H1 (cell line): ENCODE results near the gene RPGRIP1. TPM values are rescaled to one million over a fixed set of nuclear protein-coding genes. Genes with fewer than 3 reads are reported as not detected.

Experiments
- CTCF ChIA-PET: fragments of 300-600 bp; sonication (Branson Sonifier 250); formaldehyde crosslinking; loops from one replicate; lab custom pipeline; 2021; ENCODE audit not compliant: partially characterized antibody; lab: Charles Lee
- POLR2A ChIA-PET: fragments of 300-600 bp; sonication (Branson Sonifier 250); formaldehyde crosslinking; loops from one replicate; lab custom pipeline; 2021; ENCODE audit warnings: inconsistent platforms; ENCODE audit not compliant: partially characterized antibody; lab: Charles Lee
- DNase-seq, 2 experiments: peaks; one replicate each; pipeline versions ENCODE4 v3.0.0 to v3.0.0-alpha.2; 2010 to 2022; ENCODE audit warnings: low spot score in 2 of 2, low read depth in 1 of 2, mixed read lengths in 1 of 2
- FAIRE-seq: peaks from 2 replicates; lab custom pipeline; 2011; peaks lifted over from hg19 to GRCh38; lab: Jason Lieb, UNC
- H2AFZ ChIP-seq: 2 replicates; pipeline ENCODE4 v1.8.1; 2012; ENCODE audit warnings: low read length, inconsistent platforms
- H2AK5ac ChIP-seq: 2 replicates; pipeline ENCODE4 v1.6.1; 2013; ENCODE audit warnings: low read depth, low read length
- H2BK120ac ChIP-seq: replicated peaks from 2 replicates; pipeline ENCODE3; 2013; ENCODE audit warnings: low read depth, low read length, inconsistent platforms
- H2BK12ac ChIP-seq: 2 replicates; pipeline ENCODE4 v1.6.1; 2013; ENCODE audit warnings: low read depth, low read length
- H2BK15ac ChIP-seq: 2 replicates; pipeline ENCODE4 v1.6.1; 2013; ENCODE audit warnings: low read length
- H2BK20ac ChIP-seq: 2 replicates; pipeline ENCODE4 v1.6.1; 2013; ENCODE audit warnings: low read length
- H2BK5ac ChIP-seq: 2 replicates; pipeline ENCODE4 v1.6.1; 2013; ENCODE audit warnings: low read depth, low read length
- H3K14ac ChIP-seq: 2 replicates; pipeline ENCODE4 v1.6.1; 2013; ENCODE audit warnings: inconsistent platforms; ENCODE audit not compliant: insufficient read length
- H3K18ac ChIP-seq: 2 replicates; pipeline ENCODE4 v1.6.1; 2013; ENCODE audit warnings: low read length; ENCODE audit errors: extremely low read depth
- H3K23ac ChIP-seq: 2 replicates; pipeline ENCODE4 v1.6.1; 2013; ENCODE audit warnings: inconsistent platforms; ENCODE audit not compliant: insufficient read length
- H3K23me2 ChIP-seq: 2 replicates; pipeline ENCODE4 v1.6.1; 2013; ENCODE audit warnings: low read depth, low read length
- H3K27ac ChIP-seq: 2 replicates; pipeline ENCODE4 v1.6.1; 2011; ENCODE audit warnings: low read depth, low read length, inconsistent platforms
- H3K27me3 ChIP-seq, 4 experiments: replicated peaks in 1 of 4; 1 replicate in 1 of 4; 2 replicates in 3 of 4; pipeline versions ENCODE4 v1.6.1 to v1.8.1; 2011 to 2013; ENCODE audit warnings: low read length in 3 of 4, mild to moderate bottlenecking in 3 of 4, inconsistent platforms in 2 of 4, mixed read lengths in 2 of 4, moderate library complexity in 1 of 4; ENCODE audit not compliant: control insufficient read depth in 3 of 4, insufficient read depth in 3 of 4; ENCODE audit errors: extremely low read depth in 1 of 4
- H3K36me3 ChIP-seq, 4 experiments: 2 replicates each; pipeline versions ENCODE4 v1.6.1 to v1.8.1; 2011 to 2013; ENCODE audit warnings: mild to moderate bottlenecking in 4 of 4, low read length in 3 of 4, moderate library complexity in 2 of 4, control low read depth in 1 of 4, inconsistent platforms in 1 of 4; ENCODE audit not compliant: insufficient read depth in 4 of 4, control insufficient read depth in 2 of 4
- H3K4ac ChIP-seq: replicated peaks from 2 replicates; pipeline ENCODE3; 2013; ENCODE audit warnings: low read length, low read depth, mixed read lengths, inconsistent platforms; ENCODE audit not compliant: insufficient read length
- H3K4me1 ChIP-seq, 4 experiments: replicated peaks in 1 of 4; 1 replicate in 1 of 4; 2 replicates in 3 of 4; pipeline versions ENCODE4 v1.6.1 to v1.8.1; 2011 to 2013; ENCODE audit warnings: low read length in 3 of 4, inconsistent platforms in 2 of 4, mixed read lengths in 1 of 4; ENCODE audit not compliant: insufficient read depth in 4 of 4, control insufficient read depth in 3 of 4
- H3K4me2 ChIP-seq, 2 experiments: 2 replicates each; pipeline versions ENCODE4 v1.6.1 to v1.8.1; 2011 to 2013; ENCODE audit warnings: low read depth in 2 of 2, low read length in 2 of 2, control low read depth in 1 of 2, inconsistent platforms in 1 of 2, mild to moderate bottlenecking in 1 of 2; ENCODE audit not compliant: insufficient read depth in 1 of 2
- H3K4me3 ChIP-seq, 4 experiments: fragments of 200-600, 300-600 bp in 1 of 4; sonication (generic), shearing (Covaris generic), sonication (Bioruptor Twin) in 1 of 4; 2 replicates each; pipeline versions ENCODE4 v1.5.1 to v1.8.1; 2011 to 2016; ENCODE audit warnings: low read length in 4 of 4, low read depth in 3 of 4, control low read depth in 2 of 4, inconsistent platforms in 2 of 4, mild to moderate bottlenecking in 2 of 4, mixed read lengths in 1 of 4, moderate library complexity in 1 of 4; ENCODE audit not compliant: insufficient read depth in 2 of 4; ENCODE audit errors: extremely low read depth in 1 of 4
- H3K56ac ChIP-seq: replicated peaks from 2 replicates; pipeline ENCODE3; 2013; ENCODE audit warnings: low read depth, mild to moderate bottlenecking, mixed read lengths, low read length, inconsistent platforms; ENCODE audit not compliant: insufficient read length
- H3K79me1 ChIP-seq: 2 replicates; pipeline ENCODE4 v1.6.1; 2013; ENCODE audit warnings: low read depth, low read length, control low read depth
- H3K79me2 ChIP-seq, 2 experiments: 2 replicates each; pipeline versions ENCODE4 v1.6.1 to v1.8.1; 2012 to 2013; ENCODE audit warnings: low read length in 2 of 2, mild to moderate bottlenecking in 2 of 2, inconsistent platforms in 1 of 2; ENCODE audit not compliant: insufficient read depth in 2 of 2, control insufficient read depth in 1 of 2
- H3K9ac ChIP-seq, 4 experiments: replicated peaks in 1 of 4; 1 replicate in 1 of 4; 2 replicates in 3 of 4; pipeline versions ENCODE4 v1.6.1 to v1.8.1; 2011 to 2013; ENCODE audit warnings: low read depth in 3 of 4, low read length in 3 of 4, control low read depth in 2 of 4, mild to moderate bottlenecking in 2 of 4, moderate library complexity in 2 of 4, inconsistent platforms in 1 of 4; ENCODE audit errors: extremely low read depth in 1 of 4
- H3K9me3 ChIP-seq, 2 experiments: 2 replicates each; pipeline versions ENCODE4 v1.6.1 to v1.8.1; 2012 to 2013; ENCODE audit warnings: mild to moderate bottlenecking in 2 of 2, moderate library complexity in 2 of 2, control low read depth in 1 of 2, inconsistent platforms in 1 of 2, low read depth in 1 of 2, low read length in 1 of 2, mixed read lengths in 1 of 2; ENCODE audit not compliant: insufficient read depth in 2 of 2
- H4K20me1 ChIP-seq, 2 experiments: replicated peaks in 1 of 2; 2 replicates each; pipeline versions ENCODE3 to v1.8.1; 2011 to 2013; ENCODE audit warnings: inconsistent platforms in 2 of 2, low read length in 2 of 2, mild to moderate bottlenecking in 1 of 2; ENCODE audit not compliant: insufficient read depth in 2 of 2, control insufficient read depth in 1 of 2
- H4K5ac ChIP-seq: 2 replicates; pipeline ENCODE4 v1.6.1; 2013; ENCODE audit warnings: low read length, low read depth, mixed read lengths, inconsistent platforms; ENCODE audit not compliant: insufficient read length
- H4K8ac ChIP-seq: 2 replicates; pipeline ENCODE4 v1.8.0; 2013; ENCODE audit warnings: mild to moderate bottlenecking, moderate library complexity, low read length, inconsistent platforms; ENCODE audit not compliant: insufficient read depth; ENCODE audit errors: extremely low read depth
- H4K91ac ChIP-seq: replicated peaks from 2 replicates; pipeline ENCODE3; 2013; ENCODE audit warnings: low read length, mixed read lengths, inconsistent platforms; ENCODE audit not compliant: insufficient read length
- ATF2 ChIP-seq: IDR thresholded peaks from 2 replicates; pipeline ENCODE4 v1.6.1; 2012; ENCODE audit warnings: low read length, inconsistent platforms
- POLR2AphosphoS5 ChIP-seq: IDR thresholded peaks from 2 replicates; pipeline ENCODE4 v1.6.1; 2011; ENCODE audit warnings: low read depth, low read length
- WGBS, 2 experiments: shearing (Covaris generic) in 1 of 2; methylation state at CpG; one replicate each; pipeline versions ENCODE4 v1.1.6 to v1.1.7; 2013 to 2015; ENCODE audit warnings: low lambda C conversion rate in 2 of 2, mixed read lengths in 2 of 2, inconsistent platforms in 1 of 2, low coverage in 1 of 2, missing lambda C conversion rate in 1 of 2; ENCODE audit not compliant: insufficient replicate concordance in 2 of 2, insufficient coverage in 1 of 2, insufficient read length in 1 of 2; ENCODE audit errors: extremely low coverage in 1 of 2, missing lambda C conversion rate in 1 of 2; 5-methylcytosine and 5-hydroxymethylcytosine counted together
- polyA plus RNA-seq, 7 experiments: library from polyadenylated mRNA; depleted of rRNA in 3 of 7; stranded (reverse) in 5 of 7; unstranded in 2 of 7; fragments of >200 nt in 5 of 7; fragments of 200-250 nt in 2 of 7; gene quantifications; 1 replicate in 5 of 7; 2 replicates in 1 of 7; 4 replicates in 1 of 7; pipeline versions ENCODE4 v1.2.1 to v1.2.3, GENCODE V29; 2011 to 2013; ENCODE audit warnings: missing spikeins in 2 of 7, mixed read lengths in 2 of 7
- total RNA-seq: library from RNA; stranded (reverse); fragmentation: NEBNext Ultra II Directional; extraction: Animal tissue kit (Norgen Biotek cat#: 25700); gene quantifications from 2 replicates; pipeline ENCODE4 v1.2.1, GENCODE V29; 2021

The RPGRIP1 gene
- total and polyA plus RNA-seq, 2 of the 8 experiments (the other 6 are each of a cell fraction or from before 2014, with no cell fraction given), result 0.36 to 0.65 TPM

GRCh38 chr14:21252149-21252548 is 27.7 kb upstream of the RPGRIP1 start:
- H2AK5ac ChIP-seq, result no peak overlapping the region
- H3K27ac ChIP-seq, result no peak overlapping the region
- H3K23me2 ChIP-seq, result no peaks in the 10 kb centered on the region
- CTCF ChIA-PET, result no interaction called here
- no peak overlapping the region for H4K5ac ChIP-seq
- no peak overlapping the region for H3K4me2 ChIP-seq
- no peaks in the 10 kb centered on the region for H3K9me3 ChIP-seq
- H2BK12ac ChIP-seq, result no peak overlapping the region
- TF ChIP-seq ATF2 (no peak), POLR2AphosphoS5 (peak; percentile 42; the same call in 1 of the 2 replicates)
- H3K23ac ChIP-seq, result no peak overlapping the region
- peaks cover 25 to 63% of the 10 kb centered on the region in 2 experiments for H4K20me1 ChIP-seq
- no peak overlapping the region for H4K8ac ChIP-seq
- H3K36me3 ChIP-seq, result peaks cover 10 to 95% (median 33%) of the 10 kb centered on the region in 4 experiments
- DNase-seq (no peak), FAIRE-seq (no peak)
- no peak overlapping the region for H2BK20ac ChIP-seq
- no peak overlapping the region for H2BK5ac ChIP-seq
- no peak overlapping the region for H3K4ac ChIP-seq
- H2BK15ac ChIP-seq, result no peak overlapping the region
- no peak overlapping the region for H2AFZ ChIP-seq
- POLR2A ChIA-PET, result interaction anchor here (0.6 to 24.2 kb wide), 7 partner anchors 6 to 31 kb away, joined by 3 to 836 read pairs (median 3); no protein-coding TSS in a partner anchor
- no peak overlapping the region for H3K18ac ChIP-seq
- no peak overlapping the region for H3K9ac ChIP-seq
- H3K27me3 ChIP-seq, result no peaks in the 10 kb centered on the region
- no peak overlapping the region for H2BK120ac ChIP-seq
- H3K14ac ChIP-seq, result no peak overlapping the region
- WGBS, 2 experiments, result 88% methylated on average over 2 of the region's 2 CpGs; no CpG with 5 or more reads in 1 of the 2 experiments
- peaks cover 53 to 100% of the 10 kb centered on the region in 2 experiments for H3K79me2 ChIP-seq
- H3K4me1 ChIP-seq, result no peaks in the 10 kb centered on the region
- H4K91ac ChIP-seq, result no peak overlapping the region
- H3K4me3 ChIP-seq, result no peak overlapping the region
- H3K79me1 ChIP-seq, result no peaks in the 10 kb centered on the region; the same call in 1 of the 2 replicates
- no peak overlapping the region for H3K56ac ChIP-seq
